ENCODE measurements around the gene PRCP. TPM values are rescaled to one million over a fixed set of nuclear protein-coding genes. Genes with fewer than 3 reads are reported as not detected.

PRCP gene
- total and polyA plus RNA-seq, 2 donors (not counting 1 experiment from before 2014, with no cell fraction given), result 24.6 to 37.7 TPM

DNA sequence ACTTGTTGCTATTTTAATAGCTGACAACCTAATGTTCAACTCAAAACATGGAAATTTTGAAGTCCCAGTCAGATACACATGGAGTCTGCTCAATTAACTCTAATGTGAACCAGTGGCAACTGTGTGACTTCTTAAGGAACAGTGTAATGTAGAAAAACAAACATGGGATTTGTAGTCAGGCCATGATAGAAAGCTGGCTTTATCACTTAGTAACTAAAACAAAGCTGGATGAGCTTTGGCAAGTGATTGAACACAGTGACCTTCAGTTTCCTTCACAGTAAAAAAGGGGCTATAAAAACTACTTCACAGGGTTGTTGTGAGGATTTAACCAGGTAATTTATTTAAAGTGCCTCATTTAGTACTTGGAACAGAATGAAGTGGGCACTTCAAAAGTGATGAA is 62.6 kb downstream of the PRCP start:
- H3K36me3 ChIP-seq (replicated peaks in 1 of 2; ENCODE audit: control extremely low read depth in 1 of 2, control insufficient read depth in 1 of 2, extremely low read depth in 1 of 2, insufficient read depth in 2 of 2, low read length in 1 of 2), result peaks cover 18 to 51% of the 10 kb centered on the region in 2 experiments
- H3K9me3 ChIP-seq (ENCODE audit: control extremely low read depth in 1 of 3, control insufficient read depth in 2 of 3, insufficient read depth in 1 of 3, low read length in 2 of 3), result no peaks in the 10 kb centered on the region
- H3K27me3 Mint-ChIP-seq, result no peaks in the 10 kb centered on the region
- H3K4me3 ChIP-seq (ENCODE audit: control extremely low read depth in 1 of 5, extremely low read depth in 1 of 5, insufficient read depth in 1 of 5, low read depth in 2 of 5, low read length in 4 of 5), result no peak overlapping the region
- no peak for ATAC-seq (ENCODE audit: low read depth)
- H4K20me1 ChIP-seq (ENCODE audit: control insufficient read depth, insufficient read depth, low read length, poor library complexity, severe bottlenecking), result no peaks in the 10 kb centered on the region
- no peak overlapping the region for H3K4me3 Mint-ChIP-seq
- no peaks in the 10 kb centered on the region for H3K79me2 ChIP-seq (ENCODE audit: control insufficient read depth, insufficient read depth, low read length)
- no peak overlapping the region for H3K9ac ChIP-seq (ENCODE audit: low read length)
- TF ChIP-seq EZH2 (IDR thresholded peaks at IDR 0.05; ENCODE audit: borderline replicate concordance, insufficient read depth, low read depth, low read length, poor library complexity, severe bottlenecking) (no peak), CTCF (IDR thresholded peaks at IDR 0.05) (no peak)
- no peaks in the 10 kb centered on the region for H3K4me1 ChIP-seq (ENCODE audit: control insufficient read depth in 2 of 2, insufficient read depth in 2 of 2, low read length in 2 of 2)
- no peak overlapping the region for H3K4me2 ChIP-seq (replicated peaks; ENCODE audit: low read depth, low read length, poor library complexity, severe bottlenecking)
- ChIA-PET CTCF (interaction anchor here (0.6 kb wide), 1 partner anchor 29 kb away, joined by 3 read pairs; no protein-coding TSS in a partner anchor), POLR2A (no interaction called here)
- intact Hi-C loops (cut with micrococcal nuclease), result no loop called here
- H3K27ac ChIP-seq (ENCODE audit: low read length in 2 of 2), result no peak overlapping the region
- no peak for DNase-seq
- H3K27ac Mint-ChIP-seq, result no peak overlapping the region
- H3K27me3 ChIP-seq (replicated peaks in 1 of 4; ENCODE audit: control extremely low read depth in 1 of 4, control insufficient read depth in 3 of 4, insufficient read depth in 4 of 4, low read length in 3 of 4), result no peaks in the 10 kb centered on the region
- H3K4me1 Mint-ChIP-seq, result no peaks in the 10 kb centered on the region
- H3K9me3 Mint-ChIP-seq (ENCODE audit: insufficient read depth), result peaks cover 4% of the 10 kb centered on the region
- H2AFZ ChIP-seq (ENCODE audit: insufficient read depth, low read depth, low read length, poor library complexity, severe bottlenecking), result no peak overlapping the region

- Mint-ChIP-seq H3K27me3 (no peaks in the 10 kb centered on the region), H3K9me3 (ENCODE audit: insufficient read depth) (peaks cover 4% of the 10 kb centered on the region), H3K4me1 (no peaks in the 10 kb centered on the region), H3K27ac (no peak overlapping the region), H3K4me3 (no peak overlapping the region)
- Histone ChIP-seq H3K4me3 (ENCODE audit: control extremely low read depth in 1 of 5, extremely low read depth in 1 of 5, insufficient read depth in 1 of 5, low read depth in 2 of 5, low read length in 4 of 5) (no peak overlapping the region), H4K20me1 (ENCODE audit: control insufficient read depth, insufficient read depth, low read length, poor library complexity, severe bottlenecking) (no peaks in the 10 kb centered on the region), H3K79me2 (ENCODE audit: control insufficient read depth, insufficient read depth, low read length) (no peaks in the 10 kb centered on the region), H3K4me2 (replicated peaks; ENCODE audit: low read depth, low read length, poor library complexity, severe bottlenecking) (no peak overlapping the region), H2AFZ (ENCODE audit: insufficient read depth, low read depth, low read length, poor library complexity, severe bottlenecking) (no peak overlapping the region), H3K27me3 (replicated peaks in 1 of 4; ENCODE audit: control extremely low read depth in 1 of 4, control insufficient read depth in 3 of 4, insufficient read depth in 4 of 4, low read length in 3 of 4) (no peaks in the 10 kb centered on the region), H3K9me3 (ENCODE audit: control extremely low read depth in 1 of 3, control insufficient read depth in 2 of 3, insufficient read depth in 1 of 3, low read length in 2 of 3) (no peaks in the 10 kb centered on the region), H3K9ac (ENCODE audit: low read length) (no peak overlapping the region), H3K4me1 (ENCODE audit: control insufficient read depth in 2 of 2, insufficient read depth in 2 of 2, low read length in 2 of 2) (no peaks in the 10 kb centered on the region), H3K36me3 (replicated peaks in 1 of 2; ENCODE audit: control extremely low read depth in 1 of 2, control insufficient read depth in 1 of 2, extremely low read depth in 1 of 2, insufficient read depth in 2 of 2, low read length in 1 of 2) (peaks cover 18 to 35% of the 10 kb centered on the region in 2 experiments), H3K27ac (ENCODE audit: low read length in 2 of 2) (no peak overlapping the region)
- DNase-seq (no peak), ATAC-seq (ENCODE audit: low read depth) (no peak)
- intact Hi-C loops (cut with micrococcal nuclease), result no loop called here
- ChIA-PET POLR2A (no interaction called here), CTCF (no interaction called here)
- no CpG with 5 or more reads among the region's 4 CpGs for WGBS (ENCODE audit: insufficient coverage)
- TF ChIP-seq CTCF (IDR thresholded peaks at IDR 0.05), result no peak
- no peak for TF ChIP-seq EZH2 (IDR thresholded peaks at IDR 0.05; ENCODE audit: borderline replicate concordance, insufficient read depth, low read depth, low read length, poor library complexity, severe bottlenecking)
Observed at GRCh38 chr11:82832983-82833382, 67.2 kb downstream of the PRCP start.

All from B cell (primary cell).